Vagina (tissue), 2 donors: ENCODE results near the gene MCHR2. TPM values are rescaled to one million over a fixed set of nuclear protein-coding genes. Genes with fewer than 3 reads are reported as not detected.

Source experiments
- DNase-seq, 2 donors: peaks; one replicate each; pipeline ENCODE4 v3.0.0-alpha.2; 2017; ENCODE audit errors: extremely low spot score in 2 of 2
- H3K27ac ChIP-seq: fragments of 200-600 bp; sonication (generic); one replicate; pipeline ENCODE4 v1.5.1; 2019
- H3K27me3 ChIP-seq: fragments of 200-600 bp; sonication (generic); one replicate; pipeline ENCODE4 v1.5.1; 2019
- H3K36me3 ChIP-seq, 2 donors: fragments of 200-600 bp; sonication (generic); one replicate each; pipeline ENCODE4 v1.5.1; 2017 to 2019
- H3K4me1 ChIP-seq: fragments of 200-600 bp; sonication (generic); one replicate; pipeline ENCODE4 v1.5.1; 2019
- H3K4me3 ChIP-seq, 2 donors: fragments of 200-600 bp; sonication (generic); 1 replicate in 1 of 2; 2 replicates in 1 of 2; pipeline ENCODE4 v1.5.1; 2016 to 2019
- H3K9me3 ChIP-seq: fragments of 200-600 bp; sonication (generic); one replicate; pipeline ENCODE4 v1.5.1; 2019
- CTCF ChIP-seq, 3 experiments: fragments of 450-650 bp in 2 of 3; fragments of 200-600 bp in 1 of 3; sonication (generic) in 1 of 3; IDR thresholded peaks; one replicate each; pipeline ENCODE4 v1.5.1; 2017 to 2019; ENCODE audit warnings: antibody characterized with exemption in 3 of 3, mild to moderate bottlenecking in 2 of 3, moderate library complexity in 2 of 3
- POLR2A ChIP-seq, 2 donors: fragments of 450-650 bp; IDR thresholded peaks; one replicate each; pipeline ENCODE4 v1.6.1; 2017; ENCODE audit warnings: antibody characterized with exemption in 2 of 2, mild to moderate bottlenecking in 2 of 2, moderate library complexity in 2 of 2
- POLR2AphosphoS5 ChIP-seq, 2 donors: sonication (generic); formaldehyde crosslinking; IDR thresholded peaks; one replicate each; pipeline ENCODE4 v1.9.0; 2017; ENCODE audit warnings: antibody characterized with exemption in 2 of 2, mild to moderate bottlenecking in 2 of 2, low read depth in 1 of 2; ENCODE audit not compliant: insufficient read depth in 1 of 2
- intact Hi-C: fragments of 100-400 bp; cut with DNase I; formaldehyde crosslinking; loops from one replicate; pipeline ENCODE4 v1.15.1; 2023
- total RNA-seq: library from RNA; depleted of rRNA; stranded (reverse); fragments of >200 nt; gene quantifications from one replicate; pipeline ENCODE4 v1.2.3, GENCODE V29; 2016

Gene MCHR2
- total RNA-seq, 1 donor from 2014 or later, result not detected

GRCh38 chr6:99887066-99887465 lies 107.0 kb downstream of the MCHR2 start:
- TF ChIP-seq CTCF (IDR thresholded peaks at IDR 0.05), result no peak
- TF ChIP-seq POLR2A (IDR thresholded peaks at IDR 0.05), result no peak
- TF ChIP-seq POLR2AphosphoS5 (IDR thresholded peaks at IDR 0.05; ENCODE audit: insufficient read depth in 1 of 2, low read depth in 1 of 2), result no peak
- no peak for DNase-seq
- no peaks in the 10 kb centered on the region for H3K4me1 ChIP-seq
- no peaks in the 10 kb centered on the region for H3K9me3 ChIP-seq
- H3K36me3 ChIP-seq, result no peaks in the 10 kb centered on the region
- no peak overlapping the region for H3K27ac ChIP-seq
- no peaks in the 10 kb centered on the region for H3K27me3 ChIP-seq
- no peak overlapping the region for H3K4me3 ChIP-seq
- intact Hi-C loops, result no loop called here

GRCh38 chr6:99885051-99885450 lies 109.0 kb downstream of the MCHR2 start:
- no peak overlapping the region for H3K27ac ChIP-seq
- intact Hi-C loops, result no loop called here
- no peak for TF ChIP-seq CTCF (IDR thresholded peaks at IDR 0.05)
- TF ChIP-seq POLR2A (IDR thresholded peaks at IDR 0.05), result no peak
- no peak for TF ChIP-seq POLR2AphosphoS5 (IDR thresholded peaks at IDR 0.05; ENCODE audit: insufficient read depth in 1 of 2, low read depth in 1 of 2)
- no peak for DNase-seq
- no peaks in the 10 kb centered on the region for H3K4me1 ChIP-seq
- H3K9me3 ChIP-seq, result no peaks in the 10 kb centered on the region
- no peaks in the 10 kb centered on the region for H3K27me3 ChIP-seq
- no peaks in the 10 kb centered on the region for H3K36me3 ChIP-seq
- H3K4me3 ChIP-seq, result no peak overlapping the region

- Histone ChIP-seq H3K27ac (no peak overlapping the region), H3K9me3 (no peaks in the 10 kb centered on the region), H3K4me3 (no peak overlapping the region), H3K36me3 (no peaks in the 10 kb centered on the region), H3K27me3 (no peaks in the 10 kb centered on the region), H3K4me1 (no peaks in the 10 kb centered on the region)
- intact Hi-C loops, result no loop called here
- TF ChIP-seq CTCF (IDR thresholded peaks at IDR 0.05) (no peak), POLR2AphosphoS5 (IDR thresholded peaks at IDR 0.05; ENCODE audit: insufficient read depth in 1 of 2, low read depth in 1 of 2) (no peak), POLR2A (IDR thresholded peaks at IDR 0.05) (no peak)
- no peak for DNase-seq
These were observed 111.8 kb downstream of the MCHR2 start for GRCh38 chr6:99882128-99882702.

- Histone ChIP-seq H3K4me3 (no peak overlapping the region), H3K4me1 (no peaks in the 10 kb centered on the region), H3K36me3 (no peaks in the 10 kb centered on the region), H3K27ac (no peak overlapping the region), H3K9me3 (no peaks in the 10 kb centered on the region), H3K27me3 (no peaks in the 10 kb centered on the region)
- intact Hi-C loops, result no loop called here
- TF ChIP-seq POLR2A (IDR thresholded peaks at IDR 0.05), result no peak
- no peak for TF ChIP-seq POLR2AphosphoS5 (IDR thresholded peaks at IDR 0.05; ENCODE audit: insufficient read depth in 1 of 2, low read depth in 1 of 2)
- no peak for TF ChIP-seq CTCF (IDR thresholded peaks at IDR 0.05)
- DNase-seq, result no peak
These were observed 114.6 kb downstream of the MCHR2 start for GRCh38 chr6:99879431-99879830.

GRCh38 chr6:99875068-99875467 lies 119.0 kb downstream of the MCHR2 start:
- intact Hi-C loops, result no loop called here
- no peak for DNase-seq
- TF ChIP-seq POLR2A (IDR thresholded peaks at IDR 0.05) (no peak), POLR2AphosphoS5 (IDR thresholded peaks at IDR 0.05; ENCODE audit: insufficient read depth in 1 of 2, low read depth in 1 of 2) (no peak), CTCF (IDR thresholded peaks at IDR 0.05) (no peak)

More at GRCh38 chr6:99875068-99875467, 119.0 kb downstream of the MCHR2 start:
- H3K4me1 ChIP-seq, result no peaks in the 10 kb centered on the region
- no peak overlapping the region for H3K27ac ChIP-seq
- H3K36me3 ChIP-seq, result no peaks in the 10 kb centered on the region
- H3K27me3 ChIP-seq, result no peaks in the 10 kb centered on the region
- no peak overlapping the region for H3K4me3 ChIP-seq
- no peaks in the 10 kb centered on the region for H3K9me3 ChIP-seq
